Stimulated activated CD4-positive, alpha-beta T cell treated with anti-CD3 and anti-CD28 coated beads, Interleukin-15, amount 100 ng/mL, for 24 hours (primary cell): ENCODE results near the gene C10orf95.
"Not testable (repeated sequence)": the region's sequence is repeated elsewhere in the genome, so short reads cannot be mapped to it uniquely, and the experiment has no call there.

Source experiments
- DNase-seq: peaks from one replicate; pipeline ENCODE4 v3.0.0-alpha.2; 2020

The C10orf95 gene, protein sequence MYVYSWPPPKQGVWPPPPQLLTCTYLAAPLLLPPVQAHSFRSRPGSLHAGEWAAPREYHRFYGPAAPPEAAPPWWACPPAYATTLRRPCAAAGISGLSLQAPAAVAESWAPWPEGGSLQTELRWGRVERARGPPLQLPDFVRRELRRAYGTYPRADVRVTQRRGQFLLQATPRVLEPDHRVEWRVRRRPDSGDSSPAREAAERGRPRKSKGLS

DNA sequence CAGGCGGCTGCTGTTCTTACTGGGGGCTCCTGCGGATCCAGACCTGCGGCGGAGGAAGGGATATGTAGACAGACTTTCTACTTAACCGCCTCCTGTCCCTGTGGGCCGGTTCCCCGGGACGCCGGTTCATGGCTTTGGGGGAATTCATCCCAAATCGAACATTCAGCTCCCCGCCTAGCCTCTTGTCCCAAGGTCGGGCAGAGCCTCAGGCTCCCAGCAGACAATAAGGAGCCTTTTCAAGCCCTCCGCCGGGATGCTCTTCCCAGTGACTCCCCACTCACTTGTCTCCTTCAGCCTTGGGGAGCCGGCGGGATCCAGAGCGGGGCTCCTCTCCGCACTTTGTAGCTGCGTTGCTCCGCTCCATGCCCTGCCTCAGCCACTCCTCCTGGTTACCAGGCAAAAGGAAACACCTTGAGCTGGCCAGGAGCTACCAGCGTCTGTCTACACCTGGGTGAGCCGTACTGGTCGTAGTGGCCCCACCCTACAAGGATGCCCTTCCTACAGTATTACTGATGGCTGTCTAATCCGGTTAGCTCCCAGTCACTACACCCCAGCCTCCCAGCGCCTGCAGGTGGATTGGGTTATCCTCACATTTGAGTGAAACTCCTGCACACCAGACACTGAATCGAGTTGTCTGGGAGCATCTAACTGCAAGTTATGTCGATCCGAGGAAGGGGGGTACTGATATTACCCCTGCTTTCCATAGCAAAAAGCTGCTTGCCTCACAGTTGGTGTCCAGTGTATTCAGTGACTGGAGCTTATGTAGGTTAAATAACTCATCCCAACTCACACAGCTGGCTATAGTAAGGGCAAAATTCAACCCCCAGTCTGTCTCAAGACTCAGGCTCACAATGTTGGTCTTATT is at the start of gene C10orf95:
C10orf95 (minus strand) TSS at position 439 of the 865 bp plus-strand sequence. CDS start 450 bp downstream, outside the sequence.
- DNase-seq = no peak

DNA sequence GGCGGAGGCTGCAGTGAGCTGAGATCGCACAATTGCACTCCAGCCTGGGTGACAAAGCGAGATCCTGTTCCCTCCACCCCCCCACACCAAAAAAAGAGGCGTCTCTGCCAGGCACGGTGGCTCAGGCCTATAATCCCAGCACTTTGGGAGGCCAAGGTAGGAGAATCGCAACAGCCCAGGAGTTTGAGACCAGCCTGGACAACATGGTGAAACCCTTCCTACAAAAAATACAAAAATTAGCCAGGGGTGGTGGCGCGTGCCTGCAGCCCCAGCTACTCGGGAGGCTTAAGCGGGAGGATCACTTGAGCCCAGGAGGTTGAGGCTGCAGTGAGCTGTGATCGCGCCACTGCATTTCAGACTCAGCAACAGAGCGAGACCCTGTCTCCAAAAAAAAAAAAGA is 49.3 kb upstream of the C10orf95 start:
- not testable (repeated sequence) for DNase-seq

DNA sequence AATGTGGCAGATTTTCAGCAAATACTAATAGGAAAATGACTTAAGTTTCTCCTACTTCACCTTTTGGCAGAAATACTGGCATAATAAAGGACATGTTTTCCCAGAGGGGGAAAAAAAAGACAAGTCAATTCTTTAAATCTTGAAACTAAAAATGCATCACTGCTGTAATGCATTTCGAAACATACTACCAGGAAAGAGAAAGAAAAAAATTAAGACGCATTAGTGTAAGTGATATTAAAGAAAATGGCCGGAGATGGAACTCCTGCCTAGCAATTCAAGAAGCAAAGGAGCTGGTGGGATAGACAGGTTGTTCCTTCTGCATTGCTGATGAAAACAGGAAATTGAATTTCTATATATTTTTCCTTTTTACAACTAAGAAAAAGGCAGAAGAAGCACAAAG is 48.0 kb upstream of the C10orf95 start:
- DNase-seq = no peak

DNA sequence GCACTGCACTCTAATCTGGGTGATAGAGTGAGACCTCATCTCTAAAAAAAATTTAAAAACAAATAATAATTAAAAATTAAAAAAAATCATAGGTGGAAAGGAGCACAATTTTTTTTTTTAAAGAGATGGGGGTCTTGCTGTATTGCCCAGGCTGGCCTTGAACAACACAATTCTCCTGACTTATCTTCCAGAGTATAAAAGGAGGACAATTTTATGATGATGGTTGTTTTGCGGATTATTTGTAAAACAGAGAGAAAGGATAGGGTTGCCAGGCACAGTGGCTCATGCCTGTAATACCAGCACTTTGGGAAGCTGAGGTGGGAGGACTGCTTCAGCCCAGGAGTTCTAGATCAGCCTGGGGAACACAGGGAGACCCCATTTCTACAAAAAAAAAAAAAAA is 46.2 kb upstream of the C10orf95 start:
- no peak for DNase-seq

DNA sequence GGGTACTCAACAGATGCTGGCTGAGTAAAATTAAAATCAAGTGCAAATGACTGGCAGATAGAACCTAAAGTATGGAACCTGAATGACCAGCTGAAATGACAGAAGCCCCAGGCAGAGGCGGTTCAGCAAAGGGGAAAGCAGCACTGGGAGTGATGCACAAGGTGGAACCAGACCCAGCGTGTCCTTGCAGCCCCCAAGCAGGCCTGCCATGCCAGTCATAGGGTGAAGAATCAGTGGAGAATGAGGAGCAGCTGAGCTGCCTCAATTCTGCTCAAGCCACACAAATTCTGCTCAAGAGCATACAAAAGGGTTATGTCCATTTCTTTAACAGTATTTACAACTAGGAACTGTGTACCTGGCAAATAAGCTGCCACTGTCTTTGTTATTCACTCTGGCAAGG is 42.4 kb upstream of the C10orf95 start:
- no peak for DNase-seq

DNA sequence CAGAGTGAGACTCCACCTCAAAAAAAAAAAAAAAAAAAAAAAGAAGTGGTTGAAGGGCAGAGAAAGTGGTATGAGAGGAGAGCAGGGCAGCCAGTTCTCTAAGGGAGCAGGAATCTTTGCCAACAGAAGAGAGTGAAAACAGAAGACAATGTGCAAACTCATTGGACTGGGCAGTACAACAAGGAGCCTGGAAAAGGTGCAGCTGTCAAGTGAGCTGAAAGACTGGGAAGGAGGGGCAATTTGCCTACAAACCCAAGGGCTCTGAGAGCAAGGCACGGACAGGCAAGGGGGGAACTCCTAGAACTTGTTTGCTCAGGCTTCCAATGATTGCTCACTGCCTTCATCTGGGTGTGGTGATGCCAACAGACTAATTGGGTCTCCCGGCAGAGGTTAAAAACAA is 41.6 kb upstream of the C10orf95 start:
- DNase-seq = no peak

DNA sequence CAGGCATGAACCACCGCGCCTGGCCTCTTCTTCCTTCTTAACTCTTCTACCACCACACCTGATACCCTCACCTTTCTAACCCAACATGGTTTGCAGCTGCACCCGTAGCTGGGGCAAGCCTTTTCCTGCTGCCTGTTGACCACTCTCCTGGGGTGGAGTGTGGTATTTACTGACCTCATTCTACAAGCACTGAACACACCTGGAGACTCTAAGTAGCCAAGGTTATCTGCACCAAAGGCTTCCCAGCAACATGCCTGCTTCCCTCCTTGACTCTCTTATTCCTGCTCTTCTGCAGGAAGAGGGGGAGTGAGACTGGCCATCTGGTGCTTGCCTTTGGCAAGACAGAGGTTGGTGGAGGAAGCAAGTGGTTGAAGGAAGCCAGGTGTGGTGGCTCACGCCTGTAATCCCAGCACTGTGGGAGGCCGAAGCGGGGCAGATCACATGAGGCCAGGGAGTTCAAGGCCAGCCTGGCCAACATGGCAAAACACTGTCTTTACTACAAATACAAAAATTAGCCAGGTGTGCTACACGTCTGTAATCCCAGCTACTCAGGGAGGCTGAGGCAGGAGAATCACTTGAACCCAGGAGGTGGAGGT is 41.1 kb upstream of the C10orf95 start:
- no peak for DNase-seq

DNA sequence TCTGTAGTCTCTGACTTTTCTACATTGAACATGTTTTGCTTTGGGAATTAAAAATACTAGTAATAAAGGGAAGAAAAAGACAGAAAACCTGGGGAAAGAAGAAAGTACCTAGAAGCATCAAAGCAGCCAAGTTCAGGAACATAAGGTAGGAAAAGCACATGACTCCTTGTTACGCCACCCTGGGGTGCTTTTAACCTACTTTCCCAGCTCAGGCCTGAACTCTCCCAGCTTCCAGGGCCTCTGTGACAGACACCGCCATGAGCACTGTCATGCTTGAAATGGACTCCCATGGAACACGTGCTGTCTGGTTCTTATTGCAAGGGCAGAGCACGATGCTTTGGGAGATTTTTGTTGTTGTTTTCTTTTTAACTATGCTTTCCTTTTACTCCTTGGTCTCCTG is 39.8 kb upstream of the C10orf95 start:
- DNase-seq = no peak

DNA sequence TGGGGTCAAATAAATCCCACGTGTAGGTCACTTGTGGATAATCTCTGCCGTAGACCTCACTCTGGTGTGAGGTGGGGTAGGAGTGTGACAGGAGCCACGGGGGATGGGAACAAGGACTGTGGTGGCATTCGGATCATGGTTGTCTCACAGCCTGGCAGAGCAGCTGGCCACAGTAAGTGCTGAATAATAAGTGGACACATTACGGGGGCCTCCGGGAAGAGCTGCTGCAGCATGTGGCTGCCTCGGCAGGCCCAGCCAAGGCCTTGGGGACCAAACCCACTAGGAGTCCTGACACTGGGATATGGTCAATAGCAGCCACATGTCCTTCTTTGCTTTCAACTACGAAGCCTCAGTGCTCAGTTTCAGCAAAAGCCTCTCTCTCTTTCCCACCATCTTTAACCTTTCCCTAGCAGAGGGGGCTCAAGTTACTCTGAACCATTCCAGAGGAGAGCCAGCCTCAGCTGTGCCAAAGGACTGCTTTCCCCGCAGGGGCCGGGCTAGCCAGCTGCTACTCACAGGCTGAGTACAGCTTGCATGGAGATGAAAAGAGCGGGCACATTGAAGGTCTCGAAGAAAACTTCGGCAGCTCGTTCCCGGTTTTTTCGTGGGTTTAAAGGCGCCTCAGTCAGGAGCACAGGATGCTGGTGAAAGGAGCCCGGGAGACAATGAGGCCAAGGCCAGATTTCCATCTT is 33.9 kb upstream of the C10orf95 start:
- DNase-seq = no peak

DNA sequence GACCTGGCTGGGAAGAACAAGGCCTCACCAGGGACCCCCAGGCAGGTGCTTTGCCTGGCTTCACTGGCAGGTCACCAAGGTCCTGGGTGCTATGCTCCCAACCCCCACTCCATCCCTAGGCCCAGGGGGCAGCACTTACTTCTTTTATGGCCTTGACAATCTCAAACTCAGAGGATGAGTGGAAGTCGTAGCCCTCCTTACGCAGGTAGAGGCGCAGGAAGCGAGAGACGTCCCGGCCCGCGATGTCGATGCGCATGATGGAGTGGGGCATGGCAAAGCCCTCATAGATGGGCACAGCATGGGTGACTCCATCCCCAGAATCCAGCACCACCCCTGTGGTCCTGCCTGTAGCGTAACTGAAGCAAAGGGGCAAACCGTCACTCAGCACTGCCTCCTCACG is 32.7 kb upstream of the C10orf95 start:
- no peak for DNase-seq

DNA sequence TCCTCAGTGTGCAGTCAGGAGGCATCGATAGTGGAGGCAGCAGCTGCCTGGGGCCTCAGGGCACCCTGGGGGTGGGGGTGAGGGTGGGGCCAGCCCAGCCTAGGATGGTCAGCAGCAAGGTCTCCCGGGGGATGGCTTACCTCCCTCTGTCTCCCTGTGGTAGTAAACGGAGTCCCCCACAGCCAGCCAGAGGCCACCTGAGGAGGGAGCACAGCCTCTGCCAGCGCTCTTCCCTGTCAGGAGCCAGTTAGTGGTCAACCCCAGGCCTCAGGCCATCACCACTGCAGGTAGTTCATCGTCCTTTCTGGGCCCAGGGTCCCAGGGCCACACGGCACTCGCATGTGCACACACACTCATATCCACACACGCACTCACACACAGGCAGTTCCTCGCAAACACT is 29.1 kb upstream of the C10orf95 start:
- no peak for DNase-seq

DNA sequence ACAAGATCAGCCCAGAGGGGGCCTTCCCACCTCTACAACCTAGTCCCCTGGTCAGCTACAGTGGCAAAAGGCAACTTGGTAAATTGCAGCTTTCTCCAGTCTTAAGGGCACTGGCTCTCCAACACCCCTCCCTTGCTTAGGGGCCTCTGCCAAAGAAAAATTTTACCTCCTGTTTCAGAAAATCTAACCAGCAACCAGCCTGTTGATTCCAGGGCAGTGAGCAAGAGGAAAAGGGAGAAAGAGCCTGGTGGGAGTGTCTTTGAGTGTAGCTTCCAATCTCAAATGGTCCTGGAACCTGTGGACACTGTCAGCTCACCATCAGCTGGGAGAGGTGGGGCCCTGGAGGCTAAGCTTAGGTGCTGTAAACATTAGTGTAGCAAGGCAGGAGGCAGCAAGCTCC is 28.3 kb upstream of the C10orf95 start:
- no peak for DNase-seq

DNA sequence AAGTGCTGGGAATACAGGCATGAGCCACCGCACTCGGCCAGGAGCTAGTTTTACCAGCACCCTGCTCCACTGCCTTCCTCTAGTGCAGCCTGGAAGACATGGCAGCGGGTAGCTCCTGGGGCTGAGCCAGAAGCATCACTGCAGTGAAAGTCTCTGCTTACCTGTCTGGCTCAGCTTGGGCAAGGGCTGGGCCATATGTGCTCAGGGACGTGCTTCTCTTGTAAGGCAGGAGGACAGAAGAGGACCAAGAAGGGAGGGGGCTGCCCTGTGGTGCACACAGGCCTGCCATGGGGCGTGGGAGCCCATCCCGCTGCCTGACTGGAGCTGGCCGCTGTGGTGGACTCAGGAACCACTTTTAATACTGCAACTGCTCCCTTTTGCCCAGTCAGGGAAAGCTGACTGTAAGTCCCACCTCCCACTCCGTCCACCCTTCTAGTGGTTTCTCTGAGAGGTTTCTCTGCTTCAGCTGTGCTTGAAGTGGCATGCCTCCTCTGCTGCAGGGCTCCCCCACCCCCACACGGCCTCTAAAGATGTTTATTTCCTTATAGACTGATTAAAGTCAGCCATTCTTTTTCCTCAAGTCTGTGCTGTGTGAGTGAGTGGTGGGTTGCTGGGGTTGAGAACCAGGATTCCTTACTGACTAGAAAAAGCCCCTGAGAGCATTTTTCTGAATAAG is 25.3 kb upstream of the C10orf95 start:
- no peak for DNase-seq

DNA sequence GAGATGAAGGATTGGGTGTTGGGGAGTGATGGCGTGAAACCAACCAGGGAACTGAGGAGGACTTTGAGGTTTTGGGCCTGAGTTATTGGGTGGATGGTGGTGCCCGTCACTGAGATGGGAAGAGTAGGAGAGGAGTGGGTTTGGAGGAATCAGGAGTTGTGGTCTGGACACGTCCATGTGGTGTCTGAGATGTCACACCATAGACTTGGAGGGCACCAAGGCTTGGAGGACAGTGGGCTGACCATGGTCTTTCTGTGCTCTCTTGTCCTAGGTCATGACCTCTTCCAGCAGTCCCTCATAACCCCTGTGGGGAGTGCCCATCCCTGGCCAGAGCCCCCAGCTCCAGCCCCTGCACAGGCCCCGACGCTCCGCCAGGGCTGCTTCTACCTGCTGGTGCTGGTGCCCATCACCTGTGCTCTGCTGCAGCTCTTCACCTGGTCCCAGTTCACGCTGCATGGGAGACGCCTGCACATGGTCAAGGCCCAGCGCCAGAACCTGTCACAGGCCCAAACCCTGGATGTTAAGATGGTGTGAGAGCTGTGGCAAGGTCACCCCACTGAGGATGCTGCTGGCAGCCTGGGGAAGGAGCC is 24.2 kb upstream of the C10orf95 start:
- DNase-seq = no peak

DNA sequence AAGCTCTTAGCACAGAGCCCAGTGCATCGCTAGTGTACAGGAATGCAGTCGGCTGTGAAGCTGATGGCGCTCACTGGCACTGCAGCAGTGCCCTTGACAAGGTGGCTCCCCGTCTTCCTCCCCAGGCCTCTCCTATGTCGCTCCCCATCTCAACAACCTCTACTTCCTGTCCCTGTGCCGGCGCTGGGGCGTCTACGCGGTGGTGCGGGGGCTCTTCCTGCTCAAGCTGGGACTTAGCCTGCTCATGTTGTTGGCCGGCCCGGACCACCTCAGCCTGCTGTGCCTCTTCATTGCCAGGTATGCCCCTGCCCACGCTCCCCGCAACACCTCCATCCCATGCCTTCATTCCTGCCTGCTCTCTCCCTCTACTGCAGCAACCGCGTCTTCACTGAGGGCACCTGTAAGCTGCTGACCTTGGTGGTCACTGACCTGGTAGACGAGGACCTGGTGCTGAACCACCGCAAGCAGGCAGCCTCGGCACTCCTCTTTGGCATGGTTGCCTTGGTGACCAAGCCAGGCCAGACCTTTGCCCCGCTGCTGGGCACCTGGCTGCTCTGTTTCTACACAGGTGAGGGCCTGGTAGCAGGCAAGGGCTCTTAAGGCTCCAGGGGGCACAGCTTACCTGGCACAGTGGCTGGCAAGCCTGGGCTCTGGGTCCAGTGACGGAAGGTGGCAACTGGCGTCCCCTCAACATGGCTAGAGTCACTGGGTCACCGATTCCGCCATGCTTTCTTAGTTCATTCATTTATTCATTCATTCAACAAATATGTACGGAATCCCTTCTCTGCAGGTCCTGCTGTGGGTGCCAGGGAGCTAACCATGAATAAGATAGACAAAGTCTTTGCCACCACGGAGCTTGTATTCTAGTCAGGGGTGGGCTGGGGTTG is 22.3 kb upstream of the C10orf95 start:
- peak; percentile 16 for DNase-seq

DNA sequence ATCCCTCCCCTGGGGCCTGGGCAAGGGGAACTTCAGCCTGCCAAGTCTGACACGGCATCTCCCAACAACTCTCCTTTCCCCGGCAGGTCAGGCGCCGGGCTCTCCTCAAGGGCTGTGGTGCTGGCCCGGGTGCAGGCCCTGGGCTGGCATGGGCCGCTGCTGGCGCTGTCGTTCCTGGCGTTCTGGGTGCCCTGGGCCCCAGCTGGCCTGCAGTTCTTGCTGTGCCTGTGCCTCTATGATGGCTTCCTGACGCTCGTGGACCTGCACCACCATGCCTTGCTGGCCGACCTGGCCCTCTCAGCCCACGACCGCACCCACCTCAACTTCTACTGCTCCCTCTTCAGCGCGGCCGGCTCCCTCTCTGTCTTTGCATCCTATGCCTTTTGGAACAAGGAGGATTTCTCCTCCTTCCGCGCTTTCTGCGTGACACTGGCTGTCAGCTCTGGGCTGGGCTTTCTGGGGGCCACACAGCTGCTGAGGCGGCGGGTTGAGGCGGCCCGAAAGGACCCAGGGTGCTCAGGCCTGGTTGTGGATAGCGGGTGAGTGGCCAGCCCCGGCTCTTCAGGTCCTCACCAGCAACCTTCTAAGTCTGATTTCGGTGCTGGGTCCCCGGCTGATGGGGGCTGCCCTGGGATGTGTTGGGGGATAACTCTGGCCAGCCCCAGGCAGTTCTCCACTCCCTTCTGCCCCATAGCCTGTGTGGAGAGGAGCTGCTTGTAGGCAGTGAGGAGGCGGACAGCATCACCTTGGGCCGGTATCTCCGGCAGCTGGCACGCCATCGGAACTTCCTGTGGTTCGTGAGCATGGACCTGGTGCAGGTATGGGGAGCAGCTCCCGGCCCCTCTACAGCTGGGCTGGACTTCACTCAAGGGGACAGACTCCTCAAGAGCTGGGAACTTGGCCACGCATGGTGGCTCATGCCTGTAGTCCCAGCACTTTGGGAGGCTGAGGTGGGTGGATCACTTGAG is 19.5 kb upstream of the C10orf95 start:
- no peak for DNase-seq

DNA sequence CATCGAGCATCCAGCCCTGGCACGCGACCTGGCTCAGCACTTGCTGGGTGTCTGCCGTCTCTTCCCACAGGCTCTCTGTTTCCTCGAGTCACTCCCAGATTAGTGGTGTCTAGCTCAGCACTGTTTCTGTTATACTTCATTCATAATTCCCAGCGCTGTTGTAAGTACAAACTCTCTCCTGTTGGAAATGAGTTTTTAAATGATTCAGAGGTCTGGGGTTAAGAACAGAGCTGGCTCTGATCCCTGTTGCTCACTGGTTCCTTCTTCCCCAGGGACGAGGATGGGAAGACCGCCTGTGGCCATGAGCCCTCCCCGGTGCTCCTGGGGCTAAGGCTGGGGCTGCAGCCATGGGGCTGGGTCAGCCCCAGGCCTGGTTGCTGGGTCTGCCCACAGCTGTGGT is 17.3 kb upstream of the C10orf95 start:
- DNase-seq = no peak

DNA sequence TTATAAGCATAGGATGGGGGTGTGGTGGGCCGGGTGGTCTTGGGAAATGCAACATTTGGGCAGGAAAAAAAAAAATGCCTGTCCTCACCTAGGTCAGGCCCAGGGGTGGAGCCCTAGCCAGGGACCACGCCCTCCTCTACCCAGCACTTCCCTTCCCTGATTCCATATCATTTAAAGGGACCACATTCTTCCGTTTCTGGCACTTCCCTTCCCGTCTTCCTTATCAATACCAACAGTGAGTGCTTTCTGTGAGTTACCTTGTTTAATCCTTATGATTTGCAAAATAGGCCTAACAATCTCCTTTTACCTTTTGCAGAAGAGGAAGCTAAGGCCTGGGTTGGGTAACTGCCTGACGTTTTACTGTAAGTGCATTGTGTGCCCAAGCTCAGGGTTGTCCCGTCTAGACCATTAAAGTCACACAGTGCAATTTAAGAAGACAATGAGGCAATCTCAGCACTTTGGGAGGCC is 16.7 kb upstream of the C10orf95 start:
- no peak for DNase-seq

DNA sequence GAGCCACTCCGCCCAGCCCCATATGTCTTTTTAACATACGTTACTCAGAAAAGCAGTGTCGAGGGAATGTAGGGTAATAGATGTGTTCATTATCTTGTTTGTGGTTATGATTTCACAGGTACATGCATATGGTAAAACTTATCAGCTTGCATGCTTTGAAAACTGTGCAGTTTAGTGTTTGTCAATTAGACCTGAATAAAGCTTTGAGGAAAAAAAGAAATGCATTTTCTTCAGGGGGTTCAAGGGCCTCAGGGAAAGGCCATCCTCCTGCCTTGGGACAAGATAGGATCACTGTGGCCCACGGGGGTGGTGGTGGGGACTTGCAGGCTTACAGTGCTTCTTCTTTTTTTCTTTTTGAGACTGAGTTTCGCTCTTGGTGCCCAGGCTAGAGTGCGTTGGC is 16.0 kb upstream of the C10orf95 start:
- DNase-seq = no peak

DNA sequence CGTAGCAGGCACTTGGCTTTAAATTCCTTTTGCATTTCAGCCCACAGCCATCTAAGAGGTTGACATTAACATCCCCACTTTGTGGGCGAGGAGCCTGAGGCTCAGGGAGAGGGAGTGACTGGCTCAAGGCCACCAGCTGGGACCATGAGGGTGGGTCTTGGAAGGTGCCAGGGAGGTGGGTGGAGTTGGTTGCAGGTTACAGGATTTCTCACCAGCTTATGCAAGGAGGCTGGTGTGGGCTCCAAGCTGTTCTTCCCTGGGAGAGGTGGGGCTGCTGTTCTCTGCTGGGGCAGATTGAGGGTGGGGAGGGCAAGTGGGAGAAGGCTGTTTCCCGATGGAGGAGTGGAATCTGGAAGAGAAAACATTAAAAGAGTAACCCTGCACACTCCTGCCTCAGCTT is 14.1 kb upstream of the C10orf95 start:
- no peak for DNase-seq
